ENCODE data around the gene HSPA4L. TPM values are rescaled to one million over a fixed set of nuclear protein-coding genes. Genes with fewer than 3 reads are reported as not detected.

Gene HSPA4L
- total RNA-seq, 1 experiment from 2014 or later = 3.8 TPM

DNA sequence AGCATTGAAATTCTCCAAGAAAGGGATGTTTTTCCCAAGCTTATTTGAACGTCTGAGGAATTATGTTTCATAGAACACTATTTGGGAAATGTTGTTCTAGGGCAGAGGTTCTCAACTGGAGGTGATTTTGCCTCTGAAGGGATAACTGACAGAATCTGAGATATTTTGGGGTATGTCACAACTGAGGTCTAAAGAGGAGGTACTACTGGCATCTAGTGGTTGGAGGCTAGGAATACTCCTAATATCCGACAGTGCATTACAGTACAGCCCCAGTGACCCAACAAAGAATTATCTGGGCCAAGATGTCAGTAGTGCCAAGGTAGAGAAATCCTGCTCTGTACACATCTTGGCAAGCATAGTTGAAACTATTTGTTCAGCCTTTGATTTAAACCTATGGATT, 6.4 kb downstream of the HSPA4L start:
- H3K4me1 ChIP-seq (ENCODE audit: insufficient read depth, low read length, poor library complexity, severe bottlenecking) = no peaks in the 10 kb centered on the region
- no TSS peak for BruUV-seq (replicated peaks)
- ChIA-PET POLR2A (ENCODE audit: low non-redundant PET) (no interaction called here), CTCF (no interaction called here)
- no peak overlapping the region for H3K27ac ChIP-seq (ENCODE audit: low read depth, low read length, poor library complexity, severe bottlenecking)
- DNase-seq (ENCODE audit: low spot score) = peak; percentile 47
- TF ChIP-seq, protein P1, sequence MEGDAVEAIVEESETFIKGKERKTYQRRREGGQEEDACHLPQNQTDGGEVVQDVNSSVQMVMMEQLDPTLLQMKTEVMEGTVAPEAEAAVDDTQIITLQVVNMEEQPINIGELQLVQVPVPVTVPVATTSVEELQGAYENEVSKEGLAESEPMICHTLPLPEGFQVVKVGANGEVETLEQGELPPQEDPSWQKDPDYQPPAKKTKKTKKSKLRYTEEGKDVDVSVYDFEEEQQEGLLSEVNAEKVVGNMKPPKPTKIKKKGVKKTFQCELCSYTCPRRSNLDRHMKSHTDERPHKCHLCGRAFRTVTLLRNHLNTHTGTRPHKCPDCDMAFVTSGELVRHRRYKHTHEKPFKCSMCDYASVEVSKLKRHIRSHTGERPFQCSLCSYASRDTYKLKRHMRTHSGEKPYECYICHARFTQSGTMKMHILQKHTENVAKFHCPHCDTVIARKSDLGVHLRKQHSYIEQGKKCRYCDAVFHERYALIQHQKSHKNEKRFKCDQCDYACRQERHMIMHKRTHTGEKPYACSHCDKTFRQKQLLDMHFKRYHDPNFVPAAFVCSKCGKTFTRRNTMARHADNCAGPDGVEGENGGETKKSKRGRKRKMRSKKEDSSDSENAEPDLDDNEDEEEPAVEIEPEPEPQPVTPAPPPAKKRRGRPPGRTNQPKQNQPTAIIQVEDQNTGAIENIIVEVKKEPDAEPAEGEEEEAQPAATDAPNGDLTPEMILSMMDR (conservative IDR thresholded peaks at IDR 0.05; ENCODE audit: low read depth, low read length) = peak; percentile 53
- TF ChIP-seq EZH2 (IDR thresholded peaks at IDR 0.05; ENCODE audit: borderline replicate concordance, low read depth, low read length, poor library complexity, severe bottlenecking) = no peak
- H3K9me3 ChIP-seq (ENCODE audit: low read depth, low read length, poor library complexity, severe bottlenecking) = no peaks in the 10 kb centered on the region
- H3K4me3 ChIP-seq (ENCODE audit: low read depth, low read length, poor library complexity, severe bottlenecking) = no peak overlapping the region
- intact Hi-C loops (cut with micrococcal nuclease; ENCODE audit: unreplicated experiment) = loop anchor here (10.0 kb wide), 1 partner anchor 266 kb away; no protein-coding TSS in a partner anchor
- peaks cover 8% of the 10 kb centered on the region for H3K27me3 ChIP-seq (replicated peaks; ENCODE audit: insufficient read depth, low read depth, low read length, poor library complexity)
- no peaks in the 10 kb centered on the region for H3K36me3 ChIP-seq (ENCODE audit: insufficient read depth, low read length, poor library complexity, severe bottlenecking)

DNA sequence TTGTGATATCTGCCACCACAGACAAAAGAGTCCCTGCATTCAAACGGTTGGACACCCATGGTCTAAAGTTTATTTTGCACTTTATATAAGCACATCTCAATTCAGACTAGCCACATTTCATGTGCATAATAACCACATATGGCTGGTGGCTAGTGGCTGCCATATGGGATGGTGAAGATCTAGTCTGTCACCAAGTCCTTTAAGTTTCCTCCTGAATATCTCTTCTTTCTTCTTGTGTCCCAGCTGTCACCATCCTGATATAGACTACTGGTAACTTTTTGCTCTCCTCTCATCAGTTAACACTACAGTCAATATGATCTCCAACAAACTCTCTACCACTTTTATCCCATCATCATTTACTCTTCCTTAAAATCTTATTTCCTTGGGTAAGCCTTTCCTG, 9.3 kb downstream of the HSPA4L start:
- no peaks in the 10 kb centered on the region for H3K4me1 ChIP-seq (ENCODE audit: insufficient read depth, low read length, poor library complexity, severe bottlenecking)
- H3K27ac ChIP-seq (ENCODE audit: low read depth, low read length, poor library complexity, severe bottlenecking) = no peak overlapping the region
- CTCF ChIA-PET = no interaction called here
- H3K9me3 ChIP-seq (ENCODE audit: low read depth, low read length, poor library complexity, severe bottlenecking) = no peaks in the 10 kb centered on the region
- TF ChIP-seq, protein P1 (conservative IDR thresholded peaks at IDR 0.05; ENCODE audit: low read depth, low read length) = no peak
- no peak for TF ChIP-seq EZH2 (IDR thresholded peaks at IDR 0.05; ENCODE audit: borderline replicate concordance, low read depth, low read length, poor library complexity, severe bottlenecking)
- no peaks in the 10 kb centered on the region for H3K36me3 ChIP-seq (ENCODE audit: insufficient read depth, low read length, poor library complexity, severe bottlenecking)
- DNase-seq (ENCODE audit: low spot score) = no peak
- peaks cover 6% of the 10 kb centered on the region for H3K27me3 ChIP-seq (replicated peaks; ENCODE audit: insufficient read depth, low read depth, low read length, poor library complexity)
- no TSS peak for BruUV-seq (replicated peaks)
- intact Hi-C loops (cut with micrococcal nuclease; ENCODE audit: unreplicated experiment) = no loop called here
- POLR2A ChIA-PET (ENCODE audit: low non-redundant PET) = no interaction called here
- H3K4me3 ChIP-seq (ENCODE audit: low read depth, low read length, poor library complexity, severe bottlenecking) = no peak overlapping the region

- ChIA-PET POLR2A (ENCODE audit: low non-redundant PET) (no interaction called here), CTCF (no interaction called here)
- BruUV-seq (replicated peaks) = no TSS peak
- no peak overlapping the region for H3K4me3 ChIP-seq (ENCODE audit: low read depth, low read length, poor library complexity, severe bottlenecking)
- DNase-seq (ENCODE audit: low spot score) = no peak
- peaks cover 6% of the 10 kb centered on the region for H3K27me3 ChIP-seq (replicated peaks; ENCODE audit: insufficient read depth, low read depth, low read length, poor library complexity)
- intact Hi-C loops (cut with micrococcal nuclease; ENCODE audit: unreplicated experiment) = no loop called here
- TF ChIP-seq, protein P1 (conservative IDR thresholded peaks at IDR 0.05; ENCODE audit: low read depth, low read length) = no peak
- no peak for TF ChIP-seq EZH2 (IDR thresholded peaks at IDR 0.05; ENCODE audit: borderline replicate concordance, low read depth, low read length, poor library complexity, severe bottlenecking)
- H3K9me3 ChIP-seq (ENCODE audit: low read depth, low read length, poor library complexity, severe bottlenecking) = no peaks in the 10 kb centered on the region
- H3K4me1 ChIP-seq (ENCODE audit: insufficient read depth, low read length, poor library complexity, severe bottlenecking) = no peaks in the 10 kb centered on the region
- no peaks in the 10 kb centered on the region for H3K36me3 ChIP-seq (ENCODE audit: insufficient read depth, low read length, poor library complexity, severe bottlenecking)
- no peak overlapping the region for H3K27ac ChIP-seq (ENCODE audit: low read depth, low read length, poor library complexity, severe bottlenecking)
These were observed 11.4 kb downstream of the HSPA4L start for GRCh38 chr4:127793528-127793927.

Measured in A673 (cell line).